Stimulated activated CD4-positive, alpha-beta T cell treated with anti-CD3 and anti-CD28 coated beads, Interleukin-1b, Interleukin-23, amount 100 ng/mL, for 4 hours (primary cell): ENCODE data around the gene C10orf62.
"Not testable (repeated sequence)": the region's sequence is repeated elsewhere in the genome, so short reads cannot be mapped to it uniquely, and the experiment has no call there.

Experiments used
- DNase-seq, 2 donors: peaks; one replicate each; pipeline ENCODE4 v3.0.0-alpha.2; 2020; ENCODE audit warnings: low read depth in 2 of 2

The C10orf62 gene

GRCh38 chr10:97564776-97565175 is 24.7 kb upstream of the C10orf62 start:
- DNase-seq, result no peak

GRCh38 chr10:97566336-97566996 is 23.1 kb upstream of the C10orf62 start:
- DNase-seq, result no peak

DNA sequence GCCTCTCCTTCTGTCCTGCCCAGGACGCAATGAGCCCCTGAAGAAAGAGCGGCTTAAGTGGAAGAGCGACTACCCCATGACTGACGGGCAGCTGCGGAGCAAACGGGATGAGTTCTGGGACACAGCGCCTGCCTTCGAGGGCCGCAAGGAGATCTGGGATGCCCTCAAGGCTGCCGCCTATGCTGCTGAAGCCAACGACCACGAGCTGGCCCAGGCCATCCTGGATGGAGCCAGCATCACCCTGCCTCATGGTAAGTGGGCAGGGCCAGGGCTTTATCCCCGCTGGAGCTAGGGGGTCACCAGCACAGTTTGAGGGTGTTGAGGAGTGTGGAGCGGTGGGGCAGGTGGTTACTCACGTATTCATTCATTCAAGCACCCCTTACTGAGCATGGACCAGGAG is 21.6 kb upstream of the C10orf62 start:
- no peak for DNase-seq

GRCh38 chr10:97570146-97570788 is 19.3 kb upstream of the C10orf62 start:
- no peak for DNase-seq

DNA sequence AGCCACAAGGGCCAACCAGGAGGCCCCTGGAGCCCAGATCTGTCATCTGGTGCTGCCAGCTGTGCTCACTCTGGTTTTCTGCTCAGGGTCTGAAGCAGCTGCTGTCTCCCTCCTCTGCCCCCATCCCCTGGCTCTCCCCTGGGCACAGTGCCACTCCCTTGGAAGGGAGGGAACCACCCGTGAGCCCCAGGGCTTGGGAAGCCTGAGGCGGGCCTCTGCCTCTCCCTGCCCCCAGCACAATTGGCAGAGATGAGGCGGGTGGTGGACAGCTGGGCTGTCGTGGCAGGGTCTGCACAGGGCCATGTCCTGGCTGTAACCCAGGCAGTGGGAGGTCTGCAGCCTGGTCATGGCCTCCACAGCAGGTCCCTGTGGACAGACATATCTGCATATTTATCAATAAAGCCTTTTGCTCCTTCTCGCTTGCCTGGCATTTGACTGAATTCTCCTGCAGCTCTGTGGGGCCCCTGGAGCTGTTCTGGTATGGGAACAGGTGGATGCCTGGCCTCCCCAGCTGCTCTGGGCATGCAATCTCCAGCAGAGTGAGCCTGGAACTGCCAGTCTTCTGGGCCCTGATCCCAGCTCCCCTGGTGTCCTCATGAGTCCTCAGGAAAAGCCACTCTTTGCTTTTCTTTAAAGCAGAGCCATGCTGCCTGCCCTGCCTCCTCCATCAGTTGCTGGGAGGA is 18.6 kb upstream of the C10orf62 start:
- DNase-seq, result no peak

- no peak for DNase-seq
Measured at GRCh38 chr10:97571622-97572021, 17.9 kb upstream of the C10orf62 start.

- peak; percentile 30 to 45 for DNase-seq
Measured at GRCh38 chr10:97572214-97572989, 17.1 kb upstream of the C10orf62 start, which contains the start of gene ANKRD2. Gene ANKRD2 (plus strand): TSS chr10:97572779. CDS start chr10:97572789, 10 bp downstream.

DNA sequence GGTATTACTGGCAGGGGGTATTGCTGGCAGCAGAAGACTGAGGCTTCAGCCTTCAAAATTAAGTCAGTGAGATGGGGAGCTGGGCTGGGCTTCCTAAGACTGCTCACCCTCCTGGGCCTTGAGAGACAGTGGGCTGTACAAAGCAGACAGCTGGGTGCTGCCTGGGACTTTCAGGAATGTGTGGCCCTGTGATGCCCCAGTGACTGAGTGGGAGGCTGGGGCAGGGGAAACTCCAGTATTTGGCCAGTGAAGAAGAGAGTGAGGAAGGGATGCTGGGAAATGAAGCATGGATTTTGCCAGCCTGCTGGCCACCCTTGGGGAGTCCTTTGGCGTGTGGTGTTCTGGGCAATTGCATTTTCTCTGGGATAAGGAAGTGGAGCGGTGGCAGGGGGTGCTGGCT is 16.5 kb upstream of the C10orf62 start:
- no peak for DNase-seq

- no peak for DNase-seq
Measured at GRCh38 chr10:97573672-97574071, 15.8 kb upstream of the C10orf62 start.

DNA sequence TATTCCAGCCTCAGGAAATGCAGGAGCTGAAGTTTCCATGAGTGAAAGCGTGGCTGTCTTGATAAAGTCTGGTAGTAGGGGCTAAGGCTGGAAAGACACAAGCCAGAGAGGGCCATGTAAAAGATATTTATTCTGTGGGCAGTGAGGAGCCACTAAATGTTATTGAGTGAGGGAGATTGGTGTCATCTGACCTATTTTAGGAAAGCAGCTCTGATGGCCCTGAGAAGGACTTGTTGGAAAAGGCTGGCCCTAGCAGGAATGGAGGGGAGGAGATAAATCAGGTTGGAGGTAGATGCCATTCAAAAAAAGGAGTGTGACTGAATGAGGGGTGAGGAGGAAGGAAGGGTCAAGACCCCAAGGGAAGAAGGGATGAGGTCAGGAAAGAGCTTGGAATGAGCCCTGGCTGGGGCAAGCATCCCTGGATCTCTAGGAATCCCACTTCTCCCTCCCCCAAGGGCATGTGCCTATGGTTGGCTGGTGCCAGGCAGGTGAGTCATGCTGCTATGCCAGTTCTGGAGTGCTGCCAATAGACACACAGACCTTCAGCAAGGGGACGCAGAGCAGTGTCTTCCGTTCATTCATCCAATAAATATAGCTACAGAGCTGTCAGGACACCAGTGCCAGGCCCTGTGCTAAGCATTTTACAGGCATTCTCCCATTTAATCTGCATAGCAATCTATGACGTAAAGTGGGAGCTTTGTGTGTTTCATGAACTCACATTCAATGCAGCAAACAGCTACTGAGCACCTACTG is 15.0 kb upstream of the C10orf62 start:
- no peak for DNase-seq

DNA sequence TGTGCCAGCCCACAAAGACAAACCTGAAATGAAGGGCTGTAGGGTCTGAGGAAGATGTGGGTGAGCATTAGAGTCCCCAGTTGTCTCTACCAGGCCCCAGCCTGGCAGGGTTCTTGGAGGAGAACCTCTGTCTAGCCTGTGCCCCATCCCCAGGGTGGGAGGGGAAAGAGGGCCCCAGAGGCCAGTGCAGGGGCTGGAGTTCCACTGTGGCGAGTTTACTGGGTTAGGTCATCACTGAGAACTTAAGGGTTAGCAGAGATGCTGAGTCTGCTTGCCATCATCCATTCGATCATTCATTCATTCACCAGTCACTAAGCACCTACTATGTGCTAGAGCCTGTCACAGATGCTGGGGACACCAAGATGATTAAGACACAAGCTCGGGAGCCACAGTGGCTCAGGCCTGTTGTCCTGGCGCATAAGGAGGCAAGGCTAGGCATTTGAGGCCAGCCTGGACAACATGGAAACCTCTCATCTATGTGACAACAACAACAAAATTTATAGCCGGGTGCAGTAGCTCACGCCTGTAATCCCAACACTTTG is 14.3 kb upstream of the C10orf62 start:
- no peak for DNase-seq

DNA sequence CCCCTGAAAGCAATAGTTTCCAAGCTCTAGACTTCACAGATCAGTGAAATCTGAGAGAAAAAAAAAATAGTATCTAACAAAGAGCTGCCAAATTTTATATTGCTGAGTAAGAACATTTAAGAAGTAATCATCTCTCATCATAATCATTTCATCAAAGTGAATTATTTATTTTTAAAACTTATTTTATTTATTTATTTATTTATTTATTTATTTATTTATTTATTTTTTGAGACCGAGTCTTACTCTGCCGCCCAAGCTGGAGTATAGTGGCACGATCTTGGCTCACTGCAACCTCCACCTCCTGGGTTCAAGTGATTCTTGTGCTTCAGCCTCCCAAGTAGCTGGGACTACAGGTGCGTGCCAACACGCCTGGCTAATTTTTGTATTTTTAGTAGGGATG is 13.0 kb upstream of the C10orf62 start:
- not testable (repeated sequence) for DNase-seq

DNA sequence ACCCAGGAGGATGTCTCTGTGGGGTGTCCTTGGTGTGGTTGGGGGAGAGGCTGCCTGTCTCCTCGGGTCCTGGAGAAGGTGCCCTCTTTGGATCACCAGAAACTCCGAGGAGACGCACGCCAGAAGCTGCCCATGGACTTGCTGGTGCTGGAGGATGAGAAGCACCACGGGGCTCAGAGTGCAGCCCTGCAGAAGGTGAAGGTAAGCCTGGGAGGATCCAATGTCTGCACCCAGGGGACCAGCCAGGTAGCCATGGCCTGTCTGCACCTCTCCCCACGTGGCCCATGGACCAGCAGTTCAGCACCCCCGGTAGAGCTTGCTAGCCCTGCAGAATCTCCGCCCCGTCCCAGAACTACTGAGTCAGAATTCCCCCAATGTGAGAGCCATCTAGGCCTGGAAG is 11.8 kb upstream of the C10orf62 start:
- DNase-seq, result no peak

DNA sequence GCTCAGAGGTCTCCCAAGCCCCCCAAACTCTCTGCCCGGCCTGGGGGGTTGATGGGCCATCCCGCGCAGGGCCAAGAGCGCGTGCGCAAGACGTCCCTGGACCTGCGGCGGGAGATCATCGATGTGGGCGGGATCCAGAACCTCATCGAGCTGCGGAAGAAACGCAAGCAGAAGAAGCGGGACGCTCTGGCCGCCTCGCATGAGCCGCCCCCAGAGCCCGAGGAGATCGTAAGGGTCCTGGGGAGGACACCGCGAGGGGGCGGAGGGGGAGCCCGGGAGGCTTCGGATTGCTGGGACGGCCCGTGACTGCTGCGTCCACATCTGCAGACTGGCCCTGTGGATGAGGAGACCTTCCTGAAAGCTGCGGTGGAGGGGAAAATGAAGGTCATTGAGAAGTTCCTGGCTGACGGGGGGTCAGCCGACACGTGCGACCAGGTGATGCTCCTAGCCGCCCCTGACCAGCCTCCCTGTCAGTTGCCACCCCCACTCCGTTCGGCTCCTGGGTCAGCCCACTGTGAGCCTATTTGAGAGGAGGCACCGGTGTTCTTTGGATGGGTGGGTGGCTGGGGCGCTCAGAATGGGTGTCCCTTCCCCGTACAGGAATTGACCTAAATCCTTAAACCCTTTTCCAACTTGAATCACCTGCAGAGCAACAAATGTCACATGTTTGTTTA is 11.2 kb upstream of the C10orf62 start:
- DNase-seq, result no peak

GRCh38 chr10:97580421-97581367 is 8.8 kb upstream of the C10orf62 start:
- no peak for DNase-seq

- no peak for DNase-seq
Measured at GRCh38 chr10:97582169-97582568, 7.4 kb upstream of the C10orf62 start.

DNA sequence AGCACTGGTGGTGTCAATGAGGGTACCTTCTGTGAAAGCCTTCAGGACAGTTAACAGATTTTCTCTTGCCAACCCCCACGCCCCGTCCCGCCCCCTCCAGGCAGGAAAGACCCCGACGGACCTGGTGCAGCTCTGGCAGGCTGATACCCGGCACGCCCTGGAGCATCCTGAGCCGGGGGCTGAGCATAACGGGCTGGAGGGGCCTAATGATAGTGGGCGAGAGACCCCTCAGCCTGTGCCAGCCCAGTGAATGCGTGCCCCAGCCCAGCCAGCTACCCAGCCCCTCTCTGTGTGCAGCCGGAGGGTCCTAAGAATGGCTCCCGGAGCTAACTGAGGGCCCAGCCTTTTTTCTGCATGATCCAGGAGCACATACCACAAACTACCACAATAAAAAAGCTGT is 6.0 kb upstream of the C10orf62 start:
- DNase-seq, result no peak

GRCh38 chr10:97584060-97584797 is 5.3 kb upstream of the C10orf62 start, which contains the start of gene HOGA1:
Gene HOGA1 (plus strand): TSS chr10:97584389. CDS start chr10:97584704, 315 bp downstream.
- DNase-seq, result no peak
